Lung (tissue), 12 donors: ENCODE data around the gene PTPRC. TPM values are rescaled to one million over a fixed set of nuclear protein-coding genes. Genes with fewer than 3 reads are reported as not detected.

Experiments used
- ATAC-seq: fragments of 200-7000 bp; cut with Tn5 transposase; one replicate; pipeline ENCODE4 v1.9.1; 2020; ENCODE audit warnings: moderate number of reproducible peaks; ENCODE audit not compliant: insufficient read depth, low FRiP score
- DNase-seq, 3 donors: peaks; one replicate each; pipeline ENCODE4 v3.0.0-alpha.2; 2013 to 2017
- H3K27ac ChIP-seq, 2 donors: one replicate each; pipeline ENCODE4 v1.5.1; 2013; ENCODE audit warnings: mild to moderate bottlenecking in 2 of 2, moderate library complexity in 2 of 2, control low read depth in 1 of 2, inconsistent platforms in 1 of 2, low read depth in 1 of 2, low read length in 1 of 2
- H3K27me3 ChIP-seq, 3 donors: one replicate each; pipeline ENCODE4 v1.5.1; 2013; ENCODE audit warnings: low read length in 2 of 3; ENCODE audit not compliant: control insufficient read depth in 3 of 3, insufficient read depth in 3 of 3
- H3K36me3 ChIP-seq, 4 donors: one replicate each; pipeline ENCODE4 v1.5.1; 2013; ENCODE audit warnings: low read length in 4 of 4, mild to moderate bottlenecking in 1 of 4, moderate library complexity in 1 of 4; ENCODE audit not compliant: control insufficient read depth in 4 of 4, insufficient read depth in 4 of 4
- H3K4me1 ChIP-seq, 5 donors: one replicate each; pipeline ENCODE4 v1.5.1; 2013; ENCODE audit warnings: low read length in 5 of 5, mild to moderate bottlenecking in 2 of 5, moderate library complexity in 1 of 5; ENCODE audit not compliant: control insufficient read depth in 5 of 5, insufficient read depth in 5 of 5
- H3K4me3 ChIP-seq: one replicate; pipeline ENCODE4 v1.5.1; 2013; ENCODE audit warnings: mild to moderate bottlenecking, control low read depth, moderate library complexity
- H3K9ac ChIP-seq, 2 donors: one replicate each; pipeline ENCODE4 v1.5.1; 2013; ENCODE audit warnings: low read length in 2 of 2, control low read depth in 1 of 2; ENCODE audit not compliant: insufficient read depth in 1 of 2
- H3K9me3 ChIP-seq, 4 donors: one replicate each; pipeline ENCODE4 v1.5.1; 2013; ENCODE audit warnings: low read length in 3 of 4, mild to moderate bottlenecking in 1 of 4, moderate library complexity in 1 of 4; ENCODE audit not compliant: control insufficient read depth in 4 of 4, insufficient read depth in 3 of 4
- WGBS, 2 donors: extraction: QIAGEN DNeasy Blood & Tissue Kit; methylation state at CpG; one replicate each; pipeline ENCODE4 v1.1.7; 2013; 5-methylcytosine and 5-hydroxymethylcytosine counted together
- polyA plus RNA-seq, 2 donors: library from polyadenylated mRNA; stranded (reverse); fragments of 200-250 nt; gene quantifications; one replicate each; pipeline ENCODE4 v1.2.1, GENCODE V29; 2013
- total RNA-seq, 2 donors: library from RNA; depleted of rRNA in 1 of 2; stranded (reverse); fragments of >200 nt in 1 of 2; gene quantifications; one replicate each; pipeline ENCODE4 v1.2.1, GENCODE V29; 2014 to 2021
- TF ChIP-seq, protein P1 (sequence below): IDR thresholded peaks from 2 replicates; pipeline ENCODE4 v1.5.1; 2012; ENCODE audit warnings: mild to moderate bottlenecking; ENCODE audit errors: control extremely low read depth, extremely low read depth
- donor health status: control.
- donor health status: control.
- donor health status: Bipolar disorder and iron deficiency.
- donor health status: healthy.
- donor health status: DM: yes; HTN: yes; CAD: no.

PTPRC gene
- total and polyA plus RNA-seq, 4 donors = 8.2 to 142 (median 86.1) TPM

- peak; percentile 71 to 80 (median 79) for DNase-seq
- Histone ChIP-seq H3K9me3 (no peaks in the 10 kb centered on the region), H3K4me3 (no peak overlapping the region), H3K36me3 (peaks cover 0 to 4% (median 0%) of the 10 kb centered on the region in 4 donors), H3K27ac (no peak overlapping the region), H3K9ac (no peak overlapping the region), H3K4me1 (peaks cover 0 to 13% (median 4%) of the 10 kb centered on the region in 5 donors), H3K27me3 (no peaks in the 10 kb centered on the region)
- whole genome bisulfite sequencing, 2 donors = 30 to 65% methylated on average over 13 of the region's 13 CpGs
- ATAC-seq = peak; percentile 83
- TF ChIP-seq, protein P1, sequence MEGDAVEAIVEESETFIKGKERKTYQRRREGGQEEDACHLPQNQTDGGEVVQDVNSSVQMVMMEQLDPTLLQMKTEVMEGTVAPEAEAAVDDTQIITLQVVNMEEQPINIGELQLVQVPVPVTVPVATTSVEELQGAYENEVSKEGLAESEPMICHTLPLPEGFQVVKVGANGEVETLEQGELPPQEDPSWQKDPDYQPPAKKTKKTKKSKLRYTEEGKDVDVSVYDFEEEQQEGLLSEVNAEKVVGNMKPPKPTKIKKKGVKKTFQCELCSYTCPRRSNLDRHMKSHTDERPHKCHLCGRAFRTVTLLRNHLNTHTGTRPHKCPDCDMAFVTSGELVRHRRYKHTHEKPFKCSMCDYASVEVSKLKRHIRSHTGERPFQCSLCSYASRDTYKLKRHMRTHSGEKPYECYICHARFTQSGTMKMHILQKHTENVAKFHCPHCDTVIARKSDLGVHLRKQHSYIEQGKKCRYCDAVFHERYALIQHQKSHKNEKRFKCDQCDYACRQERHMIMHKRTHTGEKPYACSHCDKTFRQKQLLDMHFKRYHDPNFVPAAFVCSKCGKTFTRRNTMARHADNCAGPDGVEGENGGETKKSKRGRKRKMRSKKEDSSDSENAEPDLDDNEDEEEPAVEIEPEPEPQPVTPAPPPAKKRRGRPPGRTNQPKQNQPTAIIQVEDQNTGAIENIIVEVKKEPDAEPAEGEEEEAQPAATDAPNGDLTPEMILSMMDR = peak; percentile 13
Measured at GRCh38 chr1:198699167-198700015, 60.6 kb downstream of the PTPRC start.

DNA sequence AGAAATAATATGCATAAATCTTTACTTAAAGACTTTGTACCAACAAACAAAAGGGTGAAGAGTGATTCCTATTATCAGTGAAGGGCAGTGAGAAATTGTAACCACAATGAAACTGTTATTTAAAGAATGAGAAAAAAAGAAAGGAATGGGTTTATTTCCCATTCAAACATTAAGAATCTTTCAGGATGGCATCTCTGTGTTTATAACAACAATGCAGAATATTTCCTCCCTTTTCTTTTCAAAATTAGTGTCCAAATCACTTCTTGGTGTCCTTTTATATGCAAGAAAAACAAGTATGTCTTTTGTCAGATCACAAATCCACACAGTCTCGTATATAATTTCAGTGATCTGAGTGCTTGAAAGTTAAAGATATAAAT, 61.2 kb downstream of the PTPRC start:
- 61 to 72% methylated on average over 1 of the region's 1 CpG for WGBS, 2 donors
- Histone ChIP-seq H3K27ac (no peak overlapping the region), H3K4me3 (no peak overlapping the region), H3K27me3 (no peaks in the 10 kb centered on the region), H3K36me3 (peaks cover 0 to 4% (median 0%) of the 10 kb centered on the region in 4 donors), H3K4me1 (peaks cover 0 to 13% (median 4%) of the 10 kb centered on the region in 5 donors), H3K9ac (no peak overlapping the region), H3K9me3 (no peaks in the 10 kb centered on the region)
- DNase-seq (no peak), ATAC-seq (no peak)
- TF ChIP-seq, protein P1 = no peak

DNA sequence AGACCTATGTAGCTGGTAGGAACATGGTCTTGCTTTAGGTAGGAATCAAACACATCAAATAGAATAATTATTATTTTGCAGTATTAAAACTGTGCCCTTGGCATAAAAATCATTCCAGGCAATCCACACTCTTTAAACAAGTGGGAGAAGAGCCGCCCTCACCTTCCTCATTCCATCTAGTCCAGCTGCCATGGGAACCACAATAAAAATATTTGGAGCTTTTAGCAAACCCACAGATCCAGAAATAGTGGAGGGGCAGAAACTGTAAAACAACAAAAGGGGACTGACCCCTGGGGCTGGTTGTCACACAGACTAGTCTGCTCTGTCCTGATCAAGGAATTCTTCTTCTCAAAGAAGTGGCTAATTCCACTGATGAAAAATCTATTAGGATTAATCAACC, 61.6 kb downstream of the PTPRC start:
- ATAC-seq (no peak), DNase-seq (no peak)
- no peak overlapping the region for H3K27ac ChIP-seq
- no peak overlapping the region for H3K9ac ChIP-seq
- peaks cover 0 to 4% (median 0%) of the 10 kb centered on the region in 4 donors for H3K36me3 ChIP-seq
- WGBS, 2 donors = 56 to 86% methylated on average over 1 of the region's 1 CpG
- no peaks in the 10 kb centered on the region for H3K27me3 ChIP-seq
- H3K9me3 ChIP-seq = no peaks in the 10 kb centered on the region
- TF ChIP-seq, protein P1 = no peak
- peaks cover 0 to 13% (median 4%) of the 10 kb centered on the region in 5 donors for H3K4me1 ChIP-seq
- H3K4me3 ChIP-seq = no peak overlapping the region
